SK-N-DZ (cell line): ENCODE data around the gene VIT.
"Not testable (repeated sequence)": the region's sequence is repeated elsewhere in the genome, so short reads cannot be mapped to it uniquely, and the experiment has no call there.

Experiments used
- DNase-seq: peaks from one replicate; pipeline ENCODE4 v3.0.0-alpha.2; 2015; ENCODE audit warnings: low spot score

Gene VIT

GRCh38 chr2:36802952-36803351 lies 106.4 kb downstream of the VIT start:
- DNase-seq, result no peak

DNA sequence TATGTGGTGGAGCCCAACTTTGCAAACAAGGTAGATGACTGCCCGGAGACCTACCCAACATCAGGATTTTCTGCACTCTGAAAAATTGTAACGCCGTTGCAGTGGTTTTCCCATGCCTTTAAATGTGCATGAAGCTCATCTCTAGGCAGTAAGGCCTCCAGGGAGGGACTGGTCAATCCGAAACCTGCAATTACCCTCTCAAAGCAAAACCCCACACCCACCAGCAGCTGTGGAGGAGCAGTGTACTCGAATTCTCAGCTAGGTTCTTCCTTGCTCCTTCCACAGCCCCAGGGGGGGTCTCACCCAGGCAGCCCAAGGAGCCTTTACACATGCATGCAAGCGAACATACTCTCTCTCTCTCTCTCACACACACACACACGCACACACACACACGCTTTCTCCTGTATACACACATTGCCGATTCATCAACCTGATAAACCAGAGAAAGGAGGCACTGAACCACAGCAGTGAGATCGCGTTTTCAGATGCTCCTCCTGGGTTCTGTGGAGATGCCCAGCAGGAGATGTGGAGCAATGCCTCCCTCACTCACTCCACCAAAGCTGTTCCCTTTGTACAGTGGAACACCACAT lies 109.2 kb downstream of the VIT start:
- DNase-seq, result no peak

- DNase-seq, result no peak
These were observed 110.8 kb downstream of the VIT start for GRCh38 chr2:36807223-36807886.

DNA sequence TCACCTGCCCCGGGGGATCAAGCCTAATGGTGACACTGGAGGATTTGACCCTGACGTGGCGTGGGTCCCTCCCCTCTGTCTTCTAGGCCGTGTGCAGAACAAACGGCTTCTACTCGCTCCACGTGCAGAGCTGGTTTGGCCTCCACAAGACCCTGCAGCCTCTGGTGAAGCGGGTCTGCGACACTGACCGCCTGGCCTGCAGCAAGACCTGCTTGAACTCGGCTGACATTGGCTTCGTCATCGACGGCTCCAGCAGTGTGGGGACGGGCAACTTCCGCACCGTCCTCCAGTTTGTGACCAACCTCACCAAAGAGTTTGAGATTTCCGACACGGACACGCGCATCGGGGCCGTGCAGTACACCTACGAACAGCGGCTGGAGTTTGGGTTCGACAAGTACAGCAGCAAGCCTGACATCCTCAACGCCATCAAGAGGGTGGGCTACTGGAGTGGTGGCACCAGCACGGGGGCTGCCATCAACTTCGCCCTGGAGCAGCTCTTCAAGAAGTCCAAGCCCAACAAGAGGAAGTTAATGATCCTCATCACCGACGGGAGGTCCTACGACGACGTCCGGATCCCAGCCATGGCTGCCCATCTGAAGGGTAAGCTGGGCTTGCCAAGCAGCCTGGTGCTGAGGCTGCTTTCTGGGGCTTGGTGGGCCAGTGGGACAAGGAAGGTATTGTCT lies 112.0 kb downstream of the VIT start:
- no peak for DNase-seq

- DNase-seq, result no peak
These were observed 112.5 kb downstream of the VIT start for GRCh38 chr2:36809069-36809445.

DNA sequence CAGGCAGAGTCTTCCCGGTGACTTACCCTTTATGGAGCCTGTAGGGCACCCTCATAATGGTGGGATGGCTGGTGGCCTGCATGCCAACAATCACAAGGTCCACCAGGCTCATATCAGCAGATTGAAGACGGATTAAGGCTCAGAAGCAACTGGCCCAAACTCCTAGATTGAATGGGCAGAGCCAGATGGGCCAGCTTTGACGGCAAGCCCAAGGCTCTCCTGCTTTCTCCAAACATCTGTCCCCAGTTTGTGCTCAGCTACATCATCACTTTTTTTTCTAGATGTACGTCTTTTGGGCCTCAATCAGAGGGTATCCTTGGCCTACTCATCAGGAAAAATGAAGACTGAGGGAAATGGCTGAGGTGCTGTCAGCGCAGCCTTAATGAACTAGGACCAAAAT lies 114.6 kb downstream of the VIT start:
- DNase-seq, result no peak

DNA sequence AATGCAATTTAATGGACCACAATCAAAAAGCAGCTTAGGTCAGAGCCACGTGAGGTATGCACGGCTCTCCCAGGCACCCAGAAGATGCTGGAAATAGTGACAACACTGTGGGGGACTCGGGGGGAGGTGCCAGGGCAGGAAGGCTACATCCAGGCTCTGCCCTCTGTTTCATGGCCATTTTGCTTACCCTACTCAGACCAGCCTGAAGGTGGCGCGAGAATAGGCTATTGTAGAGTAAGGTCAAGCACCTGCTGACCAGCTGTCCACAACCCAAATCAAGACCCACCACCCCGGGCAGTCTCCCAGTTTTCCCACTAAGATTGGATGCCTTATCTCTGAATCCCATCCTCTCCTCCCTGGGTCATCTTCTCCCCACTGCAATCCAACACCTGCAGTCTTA lies 115.7 kb downstream of the VIT start:
- DNase-seq, result no peak

GRCh38 chr2:36818542-36818941 lies 122.0 kb downstream of the VIT start:
- DNase-seq, result no peak

DNA sequence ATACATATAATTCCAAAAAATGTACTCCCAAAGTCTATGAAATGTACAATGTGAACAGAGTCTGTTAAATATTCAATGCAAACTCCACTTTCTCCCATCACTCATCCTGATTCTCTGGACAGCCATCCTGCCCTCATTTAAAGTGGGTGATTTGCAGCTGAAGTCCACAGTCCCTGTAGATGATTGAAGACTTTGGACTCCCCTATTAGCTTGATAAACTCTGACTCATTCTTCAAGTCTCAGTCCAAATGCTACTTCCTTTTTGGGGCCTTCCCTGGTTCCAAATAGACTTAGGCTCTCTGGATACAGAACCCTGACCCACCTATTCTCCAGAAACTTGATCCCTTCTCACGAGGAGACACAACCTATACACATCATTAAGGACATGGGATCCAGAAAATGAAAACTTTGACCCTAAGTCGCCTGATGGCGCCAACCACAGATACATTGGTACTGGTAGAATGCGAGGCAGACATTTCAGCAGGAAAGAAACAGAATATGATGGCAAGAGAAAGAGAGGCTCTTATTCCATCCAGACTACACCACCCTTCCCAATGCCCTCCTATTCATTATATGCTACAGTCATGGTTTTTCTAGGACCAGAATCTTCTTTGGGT lies 122.7 kb downstream of the VIT start:
- no peak for DNase-seq

- no peak for DNase-seq
These were observed 124.6 kb downstream of the VIT start for GRCh38 chr2:36820942-36821605.

GRCh38 chr2:36823862-36824261 lies 127.4 kb downstream of the VIT start:
- no peak for DNase-seq

DNA sequence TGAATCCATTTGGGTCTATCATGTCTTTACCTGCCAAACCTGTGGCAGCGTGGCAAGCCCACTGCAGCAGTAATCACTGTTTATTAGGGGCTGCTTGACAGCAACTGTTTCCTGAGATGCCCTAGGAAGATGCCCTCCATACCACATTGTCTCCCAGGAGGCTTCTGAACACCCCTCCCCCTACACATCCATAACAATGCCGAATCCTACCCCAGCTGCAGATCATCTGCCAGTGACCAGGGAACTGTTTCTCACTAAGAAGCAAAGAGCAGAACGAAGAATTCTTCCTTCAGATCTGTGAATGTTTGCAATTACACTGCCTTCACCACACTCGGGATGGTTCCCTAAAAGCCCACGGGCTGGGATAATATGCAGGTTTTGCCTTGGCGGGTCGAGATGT lies 127.8 kb downstream of the VIT start:
- no peak for DNase-seq

- DNase-seq, result not testable (repeated sequence)
These were observed 128.2 kb downstream of the VIT start for GRCh38 chr2:36824683-36825082.

DNA sequence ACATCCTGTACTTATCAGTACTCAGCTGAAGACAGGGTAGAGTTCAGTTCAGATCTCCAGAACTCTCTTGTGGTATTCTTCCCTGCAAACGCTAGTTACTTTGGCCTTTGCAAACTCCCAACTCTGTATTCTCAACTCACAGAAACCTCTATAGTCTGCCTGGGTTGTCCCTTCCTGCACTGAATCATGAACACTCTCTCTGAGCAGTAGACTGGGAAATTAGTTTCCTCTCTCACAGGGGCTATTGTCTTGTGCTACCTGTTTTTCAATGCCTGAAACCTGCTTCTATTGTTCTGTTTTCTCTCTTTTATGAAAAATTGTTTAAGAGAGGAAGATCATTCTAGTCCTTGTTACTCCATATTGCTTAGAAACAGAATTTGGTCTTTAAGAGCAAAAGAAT lies 134.7 kb downstream of the VIT start:
- no peak for DNase-seq

DNA sequence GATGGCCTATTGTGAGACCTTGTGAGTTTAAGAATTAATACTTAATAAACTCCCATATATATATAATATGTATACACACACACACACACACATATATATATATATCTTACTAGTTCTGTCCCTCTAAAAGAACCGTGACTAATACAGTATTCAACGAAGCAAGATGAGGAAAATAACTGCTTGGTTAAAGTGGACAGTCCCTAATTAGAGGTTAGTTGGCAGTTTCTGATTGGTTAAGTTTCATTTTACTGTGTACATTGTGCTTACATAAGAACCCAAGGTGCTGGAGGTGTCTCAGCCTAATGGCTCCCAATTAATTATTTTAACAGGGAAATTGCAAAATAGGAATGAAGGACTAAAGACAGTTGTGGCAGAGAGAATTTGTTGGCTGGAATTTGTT lies 137.7 kb downstream of the VIT start:
- DNase-seq, result no peak

GRCh38 chr2:36834731-36835524 lies 138.4 kb downstream of the VIT start:
- DNase-seq, result no peak

- DNase-seq, result no peak
These were observed 143.6 kb downstream of the VIT start for GRCh38 chr2:36839976-36840617.

GRCh38 chr2:36843838-36844237 lies 147.3 kb downstream of the VIT start:
- DNase-seq, result no peak

DNA sequence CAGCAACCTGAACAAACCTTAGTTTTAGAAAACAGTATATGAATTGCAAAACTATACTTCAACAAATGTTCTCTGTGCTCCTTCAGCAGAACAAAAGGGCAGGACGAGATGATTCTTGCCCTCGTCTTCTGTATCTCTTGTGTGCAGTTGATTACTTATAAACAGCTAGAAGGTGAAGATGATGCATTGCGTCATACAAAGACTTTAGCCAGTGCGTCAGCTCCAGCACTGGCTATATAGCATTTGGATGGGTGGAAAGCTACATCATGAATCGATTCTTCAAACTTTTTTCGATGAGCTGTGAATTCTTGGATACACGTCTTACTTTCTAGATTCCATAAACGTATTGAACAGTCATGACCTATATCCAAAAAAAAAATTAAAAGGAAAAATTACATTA lies 152.8 kb downstream of the VIT start:
- DNase-seq, result no peak

GRCh38 chr2:36854241-36854640 lies 157.7 kb downstream of the VIT start:
- DNase-seq, result no peak

- DNase-seq, result no peak
These were observed 158.9 kb downstream of the VIT start for GRCh38 chr2:36855429-36855828.
